Activated CD4-positive, alpha-beta T cell treated with anti-CD3 and anti-CD28 coated beads, Interleukin-2, amount 10 ng/mL, durations not matched to agents 24 days and 14 days (primary cell): Measurements from ENCODE around the gene PSMC3IP. TPM values are rescaled to one million over a fixed set of nuclear protein-coding genes. Genes with fewer than 3 reads are reported as not detected.
"Not testable (repeated sequence)": the region's sequence is repeated elsewhere in the genome, so short reads cannot be mapped to it uniquely, and the experiment has no call there.

Experiments used
- DNase-seq: peaks from one replicate; pipeline ENCODE4 v3.0.0; 2022
- H3K27ac Mint-ChIP-seq: one replicate; pipeline ENCODE4 v1.8.0; 2022; ENCODE audit warnings: mild to moderate bottlenecking, mixed read lengths
- H3K27me3 Mint-ChIP-seq: one replicate; pipeline ENCODE4 v1.8.0; 2022; ENCODE audit warnings: mixed read lengths
- H3K36me3 Mint-ChIP-seq: one replicate; pipeline ENCODE4 v1.8.0; 2022; ENCODE audit warnings: low read depth, mild to moderate bottlenecking, mixed read lengths
- H3K4me1 Mint-ChIP-seq: one replicate; pipeline ENCODE4 v1.8.0; 2021; ENCODE audit warnings: mixed read lengths
- H3K4me3 Mint-ChIP-seq: one replicate; pipeline ENCODE4 v1.8.0; 2022; ENCODE audit warnings: mild to moderate bottlenecking, moderate library complexity, mixed read lengths
- H3K9me3 Mint-ChIP-seq: one replicate; pipeline ENCODE4 v1.8.0; 2021; ENCODE audit warnings: mixed read lengths
- intact Hi-C: fragments of 100-400 bp; cut with micrococcal nuclease; formaldehyde crosslinking; loops from one replicate; pipeline ENCODE4 v1.15.1; 2023
- total RNA-seq: library from RNA; stranded (reverse); gene quantifications from 2 replicates; pipeline ENCODE4 v1.2.3, GENCODE V29; 2022

The PSMC3IP gene, protein sequence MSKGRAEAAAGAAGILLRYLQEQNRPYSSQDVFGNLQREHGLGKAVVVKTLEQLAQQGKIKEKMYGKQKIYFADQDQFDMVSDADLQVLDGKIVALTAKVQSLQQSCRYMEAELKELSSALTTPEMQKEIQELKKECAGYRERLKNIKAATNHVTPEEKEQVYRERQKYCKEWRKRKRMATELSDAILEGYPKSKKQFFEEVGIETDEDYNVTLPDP
- 29.1 and 31.1 TPM in 2 replicates for total RNA-seq

DNA sequence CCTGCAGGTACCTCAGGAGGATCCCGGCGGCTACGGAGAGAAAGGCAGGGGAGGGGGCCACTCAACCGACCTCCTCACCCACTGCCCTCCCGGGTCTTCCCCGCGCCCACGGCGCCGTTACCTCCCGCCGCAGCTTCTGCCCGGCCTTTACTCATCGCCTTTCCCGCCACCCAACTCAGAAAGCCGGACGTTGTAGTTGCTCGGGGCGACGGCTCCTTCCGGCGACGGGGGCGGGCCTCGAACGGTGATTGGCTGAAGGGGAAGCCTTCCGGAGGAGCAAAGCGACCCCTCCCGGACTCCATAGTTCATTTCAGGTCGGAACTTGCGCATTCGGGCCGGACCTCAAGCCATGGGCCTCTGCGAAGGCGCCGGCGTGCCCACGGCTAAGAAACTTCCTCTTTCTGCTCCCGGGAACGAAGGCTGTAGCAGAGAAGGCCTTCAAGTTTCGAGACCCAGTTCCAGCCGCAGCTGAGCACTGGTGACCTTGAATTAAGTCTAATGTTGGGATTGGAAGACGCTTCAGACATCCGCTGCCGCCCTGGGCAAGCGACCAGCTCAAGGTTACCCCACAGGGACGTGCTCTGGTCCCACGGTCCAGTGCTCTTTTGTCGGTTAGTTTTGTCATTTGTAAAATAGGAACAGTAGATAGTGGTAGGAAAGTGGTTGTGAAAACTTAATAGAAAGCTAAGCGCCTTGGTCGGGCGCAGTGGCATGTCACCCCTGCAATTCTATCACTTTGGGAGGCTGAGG lies at the start of gene PSMC3IP:
PSMC3IP (minus strand) TSS at position 198 of the 750 bp plus-strand sequence; CDS start at position 155, 43 bp downstream.
- intact Hi-C loops = loop anchor here (1.0 to 5.0 kb wide), 7 partner anchors 10 to 245 kb away; partner anchors contain the start of genes BECN1, COASY, MLX and RETREG3
- Mint-ChIP-seq H3K27ac (peak within 1 kb of the TSS; percentile 96), H3K4me3 (peak within 1 kb of the TSS; percentile 88), H3K36me3 (peaks cover 51% of the 10 kb centered on the region), H3K4me1 (peaks cover 30% of the 10 kb centered on the region), H3K9me3 (no peaks in the 10 kb centered on the region), H3K27me3 (no peaks in the 10 kb centered on the region)
- DNase-seq = peak; percentile 98

DNA sequence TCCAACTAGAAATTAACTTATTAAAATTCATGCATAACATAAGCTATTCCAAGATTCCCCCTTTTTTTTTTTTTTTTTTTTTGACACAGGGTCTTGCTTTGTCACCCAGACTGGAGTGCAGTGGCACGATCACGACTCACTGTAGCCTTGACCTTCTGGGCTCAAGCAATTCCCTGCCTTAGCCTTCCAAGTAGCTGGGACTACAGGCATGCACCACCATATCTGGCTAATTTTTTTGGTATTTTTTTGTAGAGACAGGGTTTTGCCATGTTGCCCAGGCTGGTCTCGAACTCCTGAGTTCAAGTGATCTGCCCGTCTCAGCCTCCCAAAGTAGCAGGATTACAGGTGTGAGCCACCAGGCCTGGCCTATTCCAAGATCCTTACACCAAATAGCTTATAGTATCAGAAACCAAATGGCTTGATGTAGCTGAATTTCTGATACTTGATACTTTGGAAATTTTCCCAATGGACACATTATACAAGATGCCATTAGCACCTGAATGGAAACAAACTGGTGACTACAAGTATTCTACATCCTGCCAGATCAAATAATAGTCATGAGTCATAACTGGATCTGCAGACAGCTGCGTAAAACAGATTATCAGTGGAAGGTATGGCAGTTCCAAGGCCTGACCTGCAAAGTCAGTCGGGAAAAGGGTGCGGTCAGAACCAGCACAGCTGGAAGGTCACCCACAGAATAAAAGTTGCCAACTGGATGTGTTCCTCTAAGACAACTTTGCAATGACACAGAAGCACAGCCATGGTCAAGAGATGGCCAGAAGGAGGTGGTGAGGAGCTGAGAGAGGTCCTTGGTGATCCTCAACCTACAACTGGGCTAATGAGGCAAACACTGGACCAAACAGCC lies 46.4 kb upstream of the PSMC3IP start:
- Mint-ChIP-seq H3K27ac (no peak overlapping the region), H3K9me3 (no peaks in the 10 kb centered on the region), H3K4me1 (peaks cover 1% of the 10 kb centered on the region), H3K36me3 (no peaks in the 10 kb centered on the region), H3K27me3 (no peaks in the 10 kb centered on the region), H3K4me3 (no peak overlapping the region)
- DNase-seq = no peak
- intact Hi-C loops = no loop called here

DNA sequence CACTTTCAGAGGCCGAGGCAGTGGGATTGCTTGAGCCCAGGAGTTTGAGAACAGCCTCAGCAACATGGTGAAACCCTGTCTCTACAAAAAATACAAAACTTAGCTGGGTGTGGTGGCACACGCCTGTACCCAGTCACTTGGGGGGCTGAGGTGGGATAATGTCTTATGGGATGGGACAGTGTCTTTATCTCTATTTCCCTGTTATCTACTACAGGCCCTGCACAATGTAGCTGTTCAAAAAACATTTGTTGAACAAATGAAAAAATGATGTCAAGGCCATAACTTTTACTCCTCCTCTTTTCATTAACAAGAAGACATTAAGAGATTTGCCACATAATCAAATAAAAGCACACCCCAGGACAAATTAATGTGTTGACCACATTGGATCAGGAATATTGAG lies 45.7 kb upstream of the PSMC3IP start:
- peaks cover 8% of the 10 kb centered on the region for H3K4me1 Mint-ChIP-seq
- no peak for DNase-seq
- no peaks in the 10 kb centered on the region for H3K36me3 Mint-ChIP-seq
- H3K27me3 Mint-ChIP-seq = no peaks in the 10 kb centered on the region
- no peaks in the 10 kb centered on the region for H3K9me3 Mint-ChIP-seq
- intact Hi-C loops = no loop called here
- H3K27ac Mint-ChIP-seq = no peak overlapping the region
- H3K4me3 Mint-ChIP-seq = no peak overlapping the region

DNA sequence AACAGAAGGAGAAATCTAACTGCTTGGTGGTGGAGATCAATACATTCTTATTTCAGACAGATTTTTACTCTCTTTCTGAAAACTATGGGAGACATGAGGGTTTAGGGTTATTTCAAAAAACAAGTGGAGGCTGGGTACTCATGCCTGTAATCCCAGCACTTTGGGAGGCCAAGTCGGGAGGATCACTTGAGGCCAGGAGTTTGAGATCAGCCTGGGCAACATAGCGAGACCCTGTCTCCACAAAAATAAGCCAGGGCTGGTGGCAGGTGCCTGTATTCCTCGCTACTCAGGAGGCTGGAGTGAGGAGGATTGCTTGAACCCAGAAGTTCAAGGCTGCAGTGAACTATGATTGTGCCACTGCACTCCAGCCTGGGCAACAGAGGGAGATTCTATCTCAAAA lies 44.5 kb upstream of the PSMC3IP start:
- not testable (repeated sequence) for DNase-seq

DNA sequence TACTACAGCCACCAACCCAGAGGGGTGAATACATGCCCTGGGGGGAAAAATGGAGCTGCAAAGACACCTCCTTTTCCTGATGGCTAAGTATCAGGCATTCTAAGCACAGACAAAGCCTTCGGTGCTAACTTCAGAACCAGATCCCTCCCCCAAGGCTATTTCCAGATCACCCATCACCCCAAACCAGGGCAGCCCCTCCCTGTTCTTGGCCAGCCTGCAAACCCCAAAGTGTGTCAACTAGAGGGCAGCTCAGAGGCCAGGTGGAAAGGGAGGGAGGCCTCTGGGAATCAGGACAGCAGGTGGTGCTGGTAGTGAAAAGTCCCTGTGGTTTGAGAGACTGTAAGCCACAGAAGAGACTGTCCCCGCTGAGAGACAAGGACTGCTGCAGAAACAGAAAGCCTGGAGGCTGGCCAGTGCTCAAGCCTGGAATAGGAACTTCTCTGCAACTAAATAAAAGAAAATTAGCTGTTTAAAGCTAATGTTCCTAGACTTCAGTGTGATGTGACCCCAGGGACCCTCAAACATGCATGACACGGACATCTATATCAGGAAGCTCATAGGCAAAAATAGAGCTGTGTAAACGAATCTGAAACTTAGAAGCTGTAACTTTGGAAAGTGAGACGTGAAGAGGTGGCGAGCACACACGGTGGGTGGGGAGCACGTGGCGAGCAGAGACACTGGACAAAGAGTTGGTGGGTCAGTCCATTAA lies 41.1 kb upstream of the PSMC3IP start:
- H3K27ac Mint-ChIP-seq = no peak overlapping the region
- H3K36me3 Mint-ChIP-seq = peaks cover 20% of the 10 kb centered on the region
- no peak overlapping the region for H3K4me3 Mint-ChIP-seq
- peaks cover 10% of the 10 kb centered on the region for H3K4me1 Mint-ChIP-seq
- no peak for DNase-seq
- H3K9me3 Mint-ChIP-seq = no peaks in the 10 kb centered on the region
- no peaks in the 10 kb centered on the region for H3K27me3 Mint-ChIP-seq
- intact Hi-C loops = no loop called here

More for the DNA sequence above, 44.5 kb upstream of the PSMC3IP start:
- H3K4me1 Mint-ChIP-seq = peaks cover 10% of the 10 kb centered on the region
- H3K27ac Mint-ChIP-seq, H3K36me3 Mint-ChIP-seq, intact Hi-C loops, H3K27me3 Mint-ChIP-seq, H3K4me3 Mint-ChIP-seq, H3K9me3 Mint-ChIP-seq: not testable (repeated sequence)

DNA sequence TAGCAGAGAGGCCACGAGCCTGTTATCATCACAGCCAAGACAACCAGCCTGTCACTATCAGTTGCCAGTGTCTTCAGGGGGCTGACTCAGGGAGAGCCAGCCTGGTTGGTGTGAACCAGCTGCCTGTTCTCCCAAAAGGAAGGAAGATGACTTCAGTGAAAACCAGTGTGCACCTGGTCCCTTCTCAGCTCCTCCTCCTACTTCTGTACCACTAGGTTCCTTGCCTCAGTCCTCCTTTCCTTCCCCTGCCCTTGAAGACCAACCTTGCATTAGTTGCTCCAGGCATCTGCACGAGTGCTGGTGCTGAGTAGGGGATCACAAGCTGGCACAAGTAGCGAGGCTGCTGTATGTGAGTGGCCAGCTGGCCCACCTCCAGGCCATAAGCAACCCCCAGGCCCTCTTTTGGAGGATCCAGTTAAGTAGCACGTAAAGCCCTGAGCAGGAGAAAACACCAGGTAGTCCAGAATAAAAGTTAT lies 40.5 kb upstream of the PSMC3IP start:
- Mint-ChIP-seq H3K36me3 (peaks cover 24% of the 10 kb centered on the region), H3K27ac (no peak overlapping the region), H3K27me3 (no peaks in the 10 kb centered on the region), H3K4me3 (no peak overlapping the region), H3K9me3 (no peaks in the 10 kb centered on the region), H3K4me1 (peaks cover 10% of the 10 kb centered on the region)
- DNase-seq = no peak
- intact Hi-C loops = no loop called here

DNA sequence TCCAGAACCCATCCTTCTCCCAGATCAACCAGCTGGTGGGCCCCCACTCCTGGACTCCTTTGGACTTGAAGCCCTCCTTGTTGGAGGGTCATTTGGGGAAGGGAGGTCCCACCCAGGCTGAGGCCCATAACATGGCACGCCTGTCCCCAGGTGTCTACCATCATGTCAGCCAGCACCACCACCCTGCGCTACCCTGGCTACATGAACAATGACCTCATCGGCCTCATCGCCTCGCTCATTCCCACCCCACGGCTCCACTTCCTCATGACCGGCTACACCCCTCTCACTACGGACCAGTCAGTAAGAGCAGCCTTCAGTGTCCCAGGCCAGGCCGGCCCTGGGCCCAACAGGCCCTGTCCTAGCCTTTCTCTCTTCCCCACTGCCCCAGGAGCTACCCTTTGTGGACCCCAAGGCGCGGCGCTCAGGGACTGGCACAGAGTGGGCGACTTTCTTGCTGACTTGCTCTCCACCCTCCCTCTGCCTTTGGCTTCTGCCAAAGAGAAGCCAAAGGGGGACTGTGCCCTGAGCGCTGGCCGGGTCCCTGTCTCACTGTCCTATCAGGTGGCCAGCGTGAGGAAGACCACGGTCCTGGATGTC lies 36.3 kb upstream of the PSMC3IP start:
- no peak overlapping the region for H3K27ac Mint-ChIP-seq
- intact Hi-C loops = no loop called here
- DNase-seq = no peak
- H3K27me3 Mint-ChIP-seq = no peaks in the 10 kb centered on the region
- H3K4me3 Mint-ChIP-seq = no peak overlapping the region
- no peaks in the 10 kb centered on the region for H3K9me3 Mint-ChIP-seq
- H3K4me1 Mint-ChIP-seq = peaks cover 13% of the 10 kb centered on the region
- H3K36me3 Mint-ChIP-seq = peaks cover 37% of the 10 kb centered on the region

DNA sequence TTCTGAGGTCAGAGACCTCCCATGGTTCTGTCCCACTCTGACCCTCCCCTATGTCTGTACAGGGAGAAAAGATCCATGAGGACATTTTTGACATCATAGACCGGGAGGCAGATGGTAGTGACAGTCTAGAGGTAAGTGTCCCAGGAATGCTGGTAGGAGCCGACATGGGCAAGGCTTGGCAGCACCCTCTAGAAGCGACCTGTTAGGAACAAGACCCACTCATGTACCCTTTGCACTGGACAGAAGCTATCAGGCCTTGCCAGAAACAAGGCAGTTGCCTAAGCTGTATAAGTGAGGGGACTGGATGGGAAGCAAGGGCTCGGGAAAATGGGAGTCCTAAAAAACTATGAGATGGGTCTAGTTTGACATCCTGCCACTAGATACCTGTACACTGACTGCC lies 34.5 kb upstream of the PSMC3IP start:
- no peak for DNase-seq
- H3K27ac Mint-ChIP-seq = no peak overlapping the region
- H3K4me1 Mint-ChIP-seq = peaks cover 16% of the 10 kb centered on the region
- no peaks in the 10 kb centered on the region for H3K9me3 Mint-ChIP-seq
- intact Hi-C loops = no loop called here
- H3K27me3 Mint-ChIP-seq = no peaks in the 10 kb centered on the region
- peaks cover 37% of the 10 kb centered on the region for H3K36me3 Mint-ChIP-seq
- H3K4me3 Mint-ChIP-seq = peak overlapping the region; percentile 20

DNA sequence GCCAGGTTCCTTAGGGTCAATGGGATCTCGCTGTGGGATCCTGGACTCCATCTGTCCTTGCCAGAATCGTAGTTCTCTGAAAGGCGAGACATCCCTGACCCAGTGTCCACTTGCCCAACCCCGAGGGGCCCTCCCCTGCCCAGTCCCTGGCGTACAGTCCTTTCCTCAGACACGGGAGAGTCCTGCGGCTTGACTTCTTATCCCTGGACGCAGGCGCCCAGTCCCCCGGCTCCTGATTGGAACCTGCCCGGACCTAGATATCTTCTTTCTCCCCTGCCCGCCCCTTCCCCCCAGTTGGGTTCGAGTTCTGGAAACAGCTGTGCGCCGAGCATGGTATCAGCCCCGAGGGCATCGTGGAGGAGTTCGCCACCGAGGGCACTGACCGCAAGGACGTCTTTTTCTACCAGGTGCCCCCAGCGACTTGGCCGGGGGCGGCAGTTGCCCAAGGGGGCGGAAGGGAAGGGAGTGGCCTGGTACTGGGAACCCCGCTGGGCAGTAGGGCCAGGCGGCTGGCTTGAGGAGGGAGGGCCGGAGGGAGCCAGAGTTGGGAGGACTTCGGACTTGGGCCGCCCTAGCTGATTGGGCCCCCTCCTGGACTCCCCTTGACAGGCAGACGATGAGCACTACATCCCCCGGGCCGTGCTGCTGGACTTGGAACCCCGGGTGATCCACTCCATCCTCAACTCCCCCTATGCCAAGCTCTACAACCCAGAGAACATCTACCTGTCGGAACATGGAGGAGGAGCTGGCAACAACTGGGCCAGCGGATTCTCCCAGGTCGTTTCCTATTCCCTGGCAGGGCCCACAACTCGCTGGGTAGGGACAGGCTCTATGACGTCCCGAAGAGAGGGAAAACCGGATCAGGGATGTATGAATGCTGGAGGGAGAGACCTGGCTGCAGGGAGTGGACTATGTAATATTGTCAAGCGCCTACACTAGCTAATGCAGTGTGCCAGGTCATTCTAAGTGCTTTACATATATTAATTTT lies 32.6 kb upstream of the PSMC3IP start:
- H3K27me3 Mint-ChIP-seq, H3K9me3 Mint-ChIP-seq: not testable (repeated sequence)
- intact Hi-C loops = loop anchor here (1.0 to 10.0 kb wide), 5 partner anchors 33 to 214 kb away; partner anchors contain the start of genes BECN1, COASY, PSMC3IP and RAMP2
- H3K4me3 Mint-ChIP-seq = peak overlapping the region; percentile 99
- peak; percentile 61 for DNase-seq
- H3K27ac Mint-ChIP-seq = peak overlapping the region; percentile 94
- H3K36me3 Mint-ChIP-seq = peaks cover 35% of the 10 kb centered on the region
- H3K4me1 Mint-ChIP-seq = peaks cover 28% of the 10 kb centered on the region

DNA sequence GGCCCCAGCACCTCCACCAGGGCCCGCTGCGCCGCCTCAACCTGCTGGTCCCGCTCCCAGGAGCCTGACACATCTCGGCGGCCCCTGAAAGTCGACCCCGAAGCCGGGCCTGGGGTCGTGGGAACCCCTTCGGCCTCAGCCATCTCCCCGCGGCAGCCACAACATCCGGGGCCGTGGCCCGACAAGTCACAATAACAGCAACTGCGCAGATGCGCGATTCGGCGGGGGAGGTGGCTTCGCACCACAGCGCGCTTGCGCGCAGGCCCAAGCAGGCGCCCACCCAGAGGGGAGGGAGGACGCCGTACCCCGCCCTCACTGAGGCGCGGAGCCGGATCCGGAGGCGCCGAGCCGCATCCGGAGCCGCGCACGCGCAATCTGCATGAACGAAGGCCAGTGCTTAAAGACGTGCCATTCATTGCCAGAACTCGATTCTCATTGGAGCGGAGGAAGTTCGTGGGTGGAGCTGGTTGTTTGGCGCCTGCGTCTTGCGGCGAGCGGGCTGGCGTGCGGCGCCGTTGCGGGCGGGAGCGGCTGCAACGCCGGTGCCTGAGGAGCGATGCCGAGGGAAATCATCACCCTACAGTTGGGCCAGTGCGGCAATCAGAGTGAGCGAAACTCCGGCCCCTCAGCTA lies 31.8 kb upstream of the PSMC3IP start, which contains the start of the genes RETREG3 and TUBG1:
RETREG3 (minus strand) TSS at position 193 of the 632 bp plus-strand sequence; CDS start at position 143, 50 bp downstream.
TUBG1 (plus strand) TSS at position 502 of the 632 bp plus-strand sequence; CDS start at position 557, 55 bp downstream.
- Mint-ChIP-seq H3K27ac (peak within 1 kb of the TSS; percentile 94), H3K27me3 (no peaks in the 10 kb centered on the region), H3K36me3 (peaks cover 32% of the 10 kb centered on the region), H3K4me3 (peak within 1 kb of the TSS; percentile 99), H3K4me1 (peaks cover 30% of the 10 kb centered on the region), H3K9me3 (no peaks in the 10 kb centered on the region)
- DNase-seq = peak; percentile 100
- intact Hi-C loops = loop anchor here (1.0 to 10.0 kb wide), 5 partner anchors 32 to 215 kb away; partner anchors contain the start of genes BECN1, COASY, PSMC3IP and RAMP2
